GM12878 (cell line): ENCODE measurements around the gene FBXW9. TPM values are rescaled to one million over a fixed set of nuclear protein-coding genes. Genes with fewer than 3 reads are reported as not detected.
A peak's percentile ranks its signal among the peaks of the same experiment; 100 is the strongest.

ENCODE experiments used
- ATAC-seq: fragments of 200-7000 bp; cut with Tn5 transposase; 3 replicates; pipeline ENCODE4 v1.9.1; 2020; ENCODE audit warnings: mild to moderate bottlenecking, moderate library complexity
- BruUV-seq: library from RNA; stranded (reverse); fragments of 400-500 nt; replicated peaks from 2 replicates; lab custom pipeline; 2021; lab: Mats Ljungman, UMichigan
- CTCF ChIA-PET: fragments of 300-600 bp; sonication (Branson Sonifier 250); formaldehyde crosslinking; extraction: SDS; loops from one replicate; lab custom pipeline; 2021; ENCODE audit warnings: inconsistent platforms; lab: Yijun Ruan, JAX
- POLR2A ChIA-PET: fragments of 350-600 bp; formaldehyde crosslinking; extraction: SDS; loops from one replicate; lab custom pipeline; 2021; ENCODE audit warnings: inconsistent platforms; lab: Charles Lee
- RAD21 ChIA-PET: fragments of 300-600 bp; sonication (Branson Sonifier 250); formaldehyde crosslinking; loops from one replicate; lab custom pipeline; 2023; ENCODE audit warnings: antibody characterized with exemption; ENCODE audit not compliant: unreplicated experiment; lab: Charles Lee
- SMC1A ChIA-PET: fragments of 300-600 bp; sonication (Branson Sonifier 250); formaldehyde crosslinking; loops from one replicate; lab custom pipeline; 2023; ENCODE audit not compliant: unreplicated experiment, uncharacterized antibody; lab: Charles Lee
- DNase-seq: peaks from one replicate; pipeline ENCODE4 v3.0.0-alpha.2; 2011; ENCODE audit warnings: low read depth, low spot score
- FAIRE-seq: peaks from 3 replicates; lab custom pipeline; 2011; peaks lifted over from hg19 to GRCh38; lab: Jason Lieb, UNC
- H2AFZ ChIP-seq: 2 replicates; pipeline ENCODE4 v1.6.0; 2011; ENCODE audit warnings: low read depth, low read length, control low read depth; ENCODE audit not compliant: control insufficient read depth
- H3K27ac ChIP-seq: 2 replicates; pipeline ENCODE4 v1.5.1; 2011; ENCODE audit warnings: control low read depth; ENCODE audit not compliant: control insufficient read depth, insufficient read depth
- H3K27me3 ChIP-seq, 2 experiments: replicated peaks in 1 of 2; 2 replicates each; pipeline versions ENCODE4 v1.6.0 to v1.6.1; 2011; ENCODE audit warnings: low read length in 1 of 2; ENCODE audit not compliant: control insufficient read depth in 2 of 2, insufficient read depth in 2 of 2
- H3K36me3 ChIP-seq, 2 experiments: 2 replicates each; pipeline ENCODE4 v1.5.1; 2011; ENCODE audit warnings: low read length in 1 of 2; ENCODE audit not compliant: control insufficient read depth in 2 of 2, insufficient read depth in 2 of 2
- H3K4me1 ChIP-seq: 2 replicates; pipeline ENCODE4 v1.6.1; 2011; ENCODE audit warnings: mild to moderate bottlenecking, low read length, moderate library complexity, mixed read lengths; ENCODE audit not compliant: control insufficient read depth, insufficient read depth
- H3K4me2 ChIP-seq: 2 replicates; pipeline ENCODE4 v1.6.0; 2011; ENCODE audit warnings: control low read depth; ENCODE audit not compliant: control insufficient read depth, insufficient read depth
- H3K4me3 ChIP-seq: fragments of 200-600 bp; sonication (generic); 2 replicates; pipeline ENCODE4 v1.5.1; 2016
- H3K79me2 ChIP-seq: 2 replicates; pipeline ENCODE4 v1.6.0; 2011; ENCODE audit warnings: low read length; ENCODE audit not compliant: control insufficient read depth, insufficient read depth
- H3K9ac ChIP-seq: 2 replicates; pipeline ENCODE4 v1.8.0; 2011; ENCODE audit warnings: low read length, control low read depth, mixed read lengths; ENCODE audit not compliant: control insufficient read depth, insufficient read depth
- H3K9me3 ChIP-seq: replicated peaks from 3 replicates; pipeline ENCODE4 v1.5.1; 2011; ENCODE audit warnings: mild to moderate bottlenecking, low read length; ENCODE audit not compliant: control insufficient read depth, insufficient read depth
- H4K20me1 ChIP-seq: 2 replicates; pipeline ENCODE4 v1.6.0; 2011; ENCODE audit not compliant: control insufficient read depth, insufficient read depth
- CREM ChIP-seq: IDR thresholded peaks from 2 replicates; pipeline ENCODE4 v1.6.1; 2014; ENCODE audit warnings: antibody characterized with exemption, low read depth
- E2F8 ChIP-seq: fragments of 450-650 bp; IDR thresholded peaks from 2 replicates; pipeline ENCODE4 v1.6.1; 2018; ENCODE audit warnings: mild to moderate bottlenecking, low read depth, moderate library complexity; ENCODE audit not compliant: partially characterized antibody
- HDGF ChIP-seq: fragments of 450-650 bp; IDR thresholded peaks from 2 replicates; pipeline ENCODE4 v1.6.1; 2016; ENCODE audit warnings: antibody characterized with exemption
- JUNB ChIP-seq: IDR thresholded peaks from 2 replicates; pipeline ENCODE4 v1.6.1; 2016; ENCODE audit warnings: antibody characterized with exemption, mild to moderate bottlenecking
- MEF2A ChIP-seq: IDR thresholded peaks from 2 replicates; pipeline ENCODE4 v1.6.1; 2011; ENCODE audit warnings: low read depth, mild to moderate bottlenecking, low read length, moderate library complexity; ENCODE audit not compliant: insufficient read depth
- RFX5 ChIP-seq: IDR thresholded peaks from 2 replicates; pipeline ENCODE4 v1.6.1; 2011; ENCODE audit warnings: low read depth, low read length, improper control_type of control experiment
- SMARCA5 ChIP-seq: fragments of 450-650 bp; IDR thresholded peaks from 2 replicates; pipeline ENCODE4 v1.6.1; 2017; ENCODE audit warnings: mild to moderate bottlenecking
- SPI1 ChIP-seq: IDR thresholded peaks from 2 replicates; pipeline ENCODE4 v1.6.1; 2011; ENCODE audit warnings: low read depth, mild to moderate bottlenecking, low read length, moderate library complexity, borderline replicate concordance; ENCODE audit not compliant: insufficient read depth
- SREBF1 ChIP-seq: IDR thresholded peaks from 2 replicates; pipeline ENCODE4 v1.6.1; 2012; ENCODE audit warnings: mild to moderate bottlenecking, low read length
- SRF ChIP-seq, 2 experiments: IDR thresholded peaks; 2 replicates each; pipeline ENCODE4 v1.6.1; 2011; ENCODE audit warnings: low read depth in 2 of 2, low read length in 2 of 2, mild to moderate bottlenecking in 1 of 2, moderate library complexity in 1 of 2
- WGBS: methylation state at CpG from one replicate; pipeline ENCODE4 v1.1.6; 2016; ENCODE audit warnings: low lambda C conversion rate; ENCODE audit not compliant: insufficient replicate concordance, insufficient coverage; ENCODE audit errors: missing lambda C conversion rate; 5-methylcytosine and 5-hydroxymethylcytosine counted together
- in situ Hi-C: fragments of 300-500 bp; cut with MboI; formaldehyde crosslinking; loops from 9 replicates; pipeline ENCODE4 v1.14.3; 2018; ENCODE audit warnings: mixed read lengths
- intact Hi-C: fragments of 100-400 bp; cut with micrococcal nuclease; formaldehyde crosslinking; loops from one replicate; pipeline ENCODE4 v1.14.2; 2022; ENCODE audit not compliant: unreplicated experiment
- polyA plus RNA-seq, 11 experiments: library from polyadenylated mRNA; depleted of rRNA in 4 of 11; unstranded in 6 of 11; stranded (reverse) in 5 of 11; fragments of >200 nt; fragmentation: Nextera tagmentation in 4 of 11; fragmentation: Illumina TruSeq in 1 of 11; extraction: Ambion mirVana in 4 of 11; extraction: Trizol in 1 of 11; gene quantifications; 1 replicate in 1 of 11; 2 replicates in 10 of 11; pipeline versions ENCODE4 v1.2.1 to v1.2.3, GENCODE V29; 2011 to 2016; ENCODE audit warnings: inconsistent platforms in 2 of 11, missing spikeins in 2 of 11, low read depth in 1 of 11
- total RNA-seq, 4 experiments: library from RNA; depleted of rRNA in 3 of 4; stranded (reverse); fragments of >200 nt in 3 of 4; fragmentation: Illumina TruSeq in 1 of 4; extraction: Trizol in 1 of 4; gene quantifications; 2 replicates each; pipeline versions ENCODE4 v1.2.1 to v1.2.3, GENCODE V29; 2013 to 2021
- TF ChIP-seq, protein P1 (sequence below): IDR thresholded peaks from 2 replicates; pipeline ENCODE4 v1.6.1; 2012; ENCODE audit warnings: improper control_type of control experiment, low read depth, low read length; ENCODE audit not compliant: insufficient replicate concordance
- TF ChIP-seq, protein P2 (sequence below): fragments of 450-650 bp; IDR thresholded peaks from 2 replicates; pipeline ENCODE4 v1.6.1; 2014; ENCODE audit warnings: mild to moderate bottlenecking

FBXW9 gene
- total and polyA plus RNA-seq, 10 of the 15 experiments (the other 5 are each of a cell fraction or from before 2014, with no cell fraction given): 0.21 to 14.8 (median 7.3) TPM

GRCh38 chr19:12733369-12734214 is 37.2 kb upstream of the FBXW9 start (continued):
- no peak for TF ChIP-seq HDGF
- peak; percentile 63; the same call in 1 of the 2 replicates for TF ChIP-seq SMARCA5

DNA sequence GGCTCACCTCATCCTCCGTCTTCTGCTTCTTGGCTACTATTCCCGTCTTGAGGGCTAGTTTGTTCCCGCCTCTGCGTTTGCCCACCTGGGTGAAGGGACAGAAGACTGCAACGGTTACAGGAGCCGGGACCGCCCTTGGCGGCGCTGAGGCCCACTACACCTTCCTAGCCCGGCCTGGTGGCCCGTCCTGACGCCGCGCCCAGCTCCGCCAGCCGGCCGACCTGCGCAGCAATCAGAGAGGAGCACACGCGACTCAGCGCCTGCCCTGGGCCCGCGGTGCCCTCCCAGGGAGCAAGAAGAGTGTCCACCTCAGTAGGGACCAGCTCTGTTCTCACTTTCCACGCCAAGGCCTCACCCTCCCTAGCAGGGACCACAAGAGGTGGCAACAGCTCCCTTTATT is 34.9 kb upstream of the FBXW9 start:
- FAIRE-seq (no peak), DNase-seq (no peak), ATAC-seq (no peak)
- no peak overlapping the region for H3K4me3 ChIP-seq
- intact Hi-C loops: no loop called here
- ChIA-PET POLR2A (no interaction called here), RAD21 (no interaction called here), CTCF (interaction anchor here (1.3 to 4.0 kb wide), 4 partner anchors 9 to 29 kb away, joined by 3 to 30 read pairs (median 10); partner anchors contain the start of gene TNPO2), SMC1A (interaction anchor here (0.7 kb wide), 1 partner anchor 52 kb away, joined by 3 read pairs; no protein-coding TSS in a partner anchor)
- in situ Hi-C loops: no loop called here
- peaks cover 38% of the 10 kb centered on the region for H3K79me2 ChIP-seq
- 92% methylated on average over 24 of the region's 24 CpGs for WGBS
- peaks cover 11% of the 10 kb centered on the region for H4K20me1 ChIP-seq
- H3K9me3 ChIP-seq: no peaks in the 10 kb centered on the region; the same call in 2 of the 3 replicates
- H3K27ac ChIP-seq: no peak overlapping the region
- H3K27me3 ChIP-seq: no peaks in the 10 kb centered on the region
- no peak overlapping the region for H2AFZ ChIP-seq
- peaks cover 25% of the 10 kb centered on the region for H3K4me1 ChIP-seq
- no peak overlapping the region for H3K9ac ChIP-seq
- no TSS peak for BruUV-seq
- peaks cover 25 to 26% of the 10 kb centered on the region in 2 experiments; a peak in 3 of 4 replicates for H3K36me3 ChIP-seq
- peak overlapping the region; percentile 60 for H3K4me2 ChIP-seq
- TF ChIP-seq RFX5 (no peak), JUNB (no peak), E2F8 (no peak), SREBF1 (no peak), SPI1 (no peak), MEF2A (no peak), CREM (no peak), SRF (IDR thresholded peaks at IDR 0.05; ENCODE audit: low read depth in 2 of 2, low read length in 2 of 2) (no peak)
- TF ChIP-seq, protein P1, sequence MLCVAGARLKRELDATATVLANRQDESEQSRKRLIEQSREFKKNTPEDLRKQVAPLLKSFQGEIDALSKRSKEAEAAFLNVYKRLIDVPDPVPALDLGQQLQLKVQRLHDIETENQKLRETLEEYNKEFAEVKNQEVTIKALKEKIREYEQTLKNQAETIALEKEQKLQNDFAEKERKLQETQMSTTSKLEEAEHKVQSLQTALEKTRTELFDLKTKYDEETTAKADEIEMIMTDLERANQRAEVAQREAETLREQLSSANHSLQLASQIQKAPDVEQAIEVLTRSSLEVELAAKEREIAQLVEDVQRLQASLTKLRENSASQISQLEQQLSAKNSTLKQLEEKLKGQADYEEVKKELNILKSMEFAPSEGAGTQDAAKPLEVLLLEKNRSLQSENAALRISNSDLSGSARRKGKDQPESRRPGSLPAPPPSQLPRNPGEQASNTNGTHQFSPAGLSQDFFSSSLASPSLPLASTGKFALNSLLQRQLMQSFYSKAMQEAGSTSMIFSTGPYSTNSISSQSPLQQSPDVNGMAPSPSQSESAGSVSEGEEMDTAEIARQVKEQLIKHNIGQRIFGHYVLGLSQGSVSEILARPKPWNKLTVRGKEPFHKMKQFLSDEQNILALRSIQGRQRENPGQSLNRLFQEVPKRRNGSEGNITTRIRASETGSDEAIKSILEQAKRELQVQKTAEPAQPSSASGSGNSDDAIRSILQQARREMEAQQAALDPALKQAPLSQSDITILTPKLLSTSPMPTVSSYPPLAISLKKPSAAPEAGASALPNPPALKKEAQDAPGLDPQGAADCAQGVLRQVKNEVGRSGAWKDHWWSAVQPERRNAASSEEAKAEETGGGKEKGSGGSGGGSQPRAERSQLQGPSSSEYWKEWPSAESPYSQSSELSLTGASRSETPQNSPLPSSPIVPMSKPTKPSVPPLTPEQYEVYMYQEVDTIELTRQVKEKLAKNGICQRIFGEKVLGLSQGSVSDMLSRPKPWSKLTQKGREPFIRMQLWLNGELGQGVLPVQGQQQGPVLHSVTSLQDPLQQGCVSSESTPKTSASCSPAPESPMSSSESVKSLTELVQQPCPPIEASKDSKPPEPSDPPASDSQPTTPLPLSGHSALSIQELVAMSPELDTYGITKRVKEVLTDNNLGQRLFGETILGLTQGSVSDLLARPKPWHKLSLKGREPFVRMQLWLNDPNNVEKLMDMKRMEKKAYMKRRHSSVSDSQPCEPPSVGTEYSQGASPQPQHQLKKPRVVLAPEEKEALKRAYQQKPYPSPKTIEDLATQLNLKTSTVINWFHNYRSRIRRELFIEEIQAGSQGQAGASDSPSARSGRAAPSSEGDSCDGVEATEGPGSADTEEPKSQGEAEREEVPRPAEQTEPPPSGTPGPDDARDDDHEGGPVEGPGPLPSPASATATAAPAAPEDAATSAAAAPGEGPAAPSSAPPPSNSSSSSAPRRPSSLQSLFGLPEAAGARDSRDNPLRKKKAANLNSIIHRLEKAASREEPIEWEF: no peak
- TF ChIP-seq, protein P2, sequence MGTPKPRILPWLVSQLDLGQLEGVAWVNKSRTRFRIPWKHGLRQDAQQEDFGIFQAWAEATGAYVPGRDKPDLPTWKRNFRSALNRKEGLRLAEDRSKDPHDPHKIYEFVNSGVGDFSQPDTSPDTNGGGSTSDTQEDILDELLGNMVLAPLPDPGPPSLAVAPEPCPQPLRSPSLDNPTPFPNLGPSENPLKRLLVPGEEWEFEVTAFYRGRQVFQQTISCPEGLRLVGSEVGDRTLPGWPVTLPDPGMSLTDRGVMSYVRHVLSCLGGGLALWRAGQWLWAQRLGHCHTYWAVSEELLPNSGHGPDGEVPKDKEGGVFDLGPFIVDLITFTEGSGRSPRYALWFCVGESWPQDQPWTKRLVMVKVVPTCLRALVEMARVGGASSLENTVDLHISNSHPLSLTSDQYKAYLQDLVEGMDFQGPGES: no peak
